Neural cell (in vitro differentiated cells): ENCODE results near the gene RNF44. TPM values are rescaled to one million over a fixed set of nuclear protein-coding genes. Genes with fewer than 3 reads are reported as not detected.

Experiments
- H2AFZ ChIP-seq: fragments of 200-600, 300-800 bp; sonication (generic), shearing (Covaris generic); 2 replicates; pipeline ENCODE4 v1.6.0; 2014; ENCODE audit warnings: low read depth, mild to moderate bottlenecking, antibody characterized with exemption, low read length, moderate library complexity
- H3F3A ChIP-seq: fragments of 200-600 bp; shearing (Covaris generic); 2 replicates; pipeline ENCODE4 v1.6.1; 2016; ENCODE audit warnings: mild to moderate bottlenecking, moderate library complexity, mixed read lengths, antibody characterized with exemption, low read length; ENCODE audit not compliant: insufficient read depth, poor library complexity, severe bottlenecking
- H3K27ac ChIP-seq: fragments of 200-600, 300-800 bp; sonication (generic), shearing (Covaris generic); 2 replicates; pipeline ENCODE4 v1.5.1; 2014; ENCODE audit warnings: mild to moderate bottlenecking, low read length, moderate library complexity
- H3K27me3 ChIP-seq: fragments of 300-800, 200-600 bp; sonication (generic), shearing (Covaris generic); 2 replicates; pipeline ENCODE4 v1.6.0; 2014; ENCODE audit warnings: mild to moderate bottlenecking, low read depth, low read length, moderate library complexity; ENCODE audit not compliant: insufficient read depth
- H3K36me3 ChIP-seq: fragments of 300-800, 200-600 bp; sonication (generic), shearing (Covaris generic); 2 replicates; pipeline ENCODE4 v1.5.1; 2014; ENCODE audit warnings: mild to moderate bottlenecking, antibody characterized with exemption, low read length, moderate library complexity; ENCODE audit not compliant: insufficient read depth
- H3K4me2 ChIP-seq: fragments of 300-800, 200-600 bp; sonication (generic), shearing (Covaris generic); 2 replicates; pipeline ENCODE4 v1.6.0; 2014; ENCODE audit warnings: mild to moderate bottlenecking, low read length
- H3K4me3 ChIP-seq: fragments of 300-800, 200-600 bp; sonication (generic), shearing (Covaris generic); 2 replicates; pipeline ENCODE4 v1.5.1; 2014; ENCODE audit warnings: mild to moderate bottlenecking, low read length, moderate library complexity
- H3K79me2 ChIP-seq: fragments of 200-600 bp; shearing (Covaris generic); replicated peaks from 2 replicates; pipeline ENCODE4 v1.6.0; 2014; ENCODE audit warnings: mild to moderate bottlenecking, low read length, moderate library complexity; ENCODE audit not compliant: insufficient read depth
- H3K9ac ChIP-seq: fragments of 300-800, 200-600 bp; sonication (generic), shearing (Covaris generic); 2 replicates; pipeline ENCODE4 v1.6.1; 2016; ENCODE audit warnings: mild to moderate bottlenecking, low read length, mixed read lengths
- H3K9me2 ChIP-seq: fragments of 200-600 bp; shearing (Covaris generic); 2 replicates; pipeline ENCODE4 v1.6.1; 2016; ENCODE audit warnings: mild to moderate bottlenecking, low read length, mixed read lengths; ENCODE audit not compliant: insufficient read depth
- H3K9me3 ChIP-seq: fragments of 200-600, 300-800 bp; sonication (generic), shearing (Covaris generic); 2 replicates; pipeline ENCODE4 v1.6.1; 2016; ENCODE audit warnings: mild to moderate bottlenecking, mixed run types, low read length, moderate library complexity, mixed read lengths
- H4K20me1 ChIP-seq: fragments of 200-600 bp; shearing (Covaris generic); 2 replicates; pipeline ENCODE4 v1.6.1; 2016; ENCODE audit warnings: mild to moderate bottlenecking, mixed run types; ENCODE audit not compliant: insufficient read depth
- EP300 ChIP-seq: fragments of 450-650 bp; conservative IDR thresholded peaks from 2 replicates; pipeline ENCODE4 v1.6.1; 2014; ENCODE audit warnings: antibody characterized with exemption, mild to moderate bottlenecking, moderate library complexity; ENCODE audit not compliant: poor library complexity, severe bottlenecking
- EZH2 ChIP-seq: fragments of 200-600, 300-800 bp; shearing (Covaris generic), sonication (generic); IDR thresholded peaks from 2 replicates; pipeline ENCODE4 v1.6.1; 2014; ENCODE audit warnings: antibody characterized with exemption, low read length, borderline replicate concordance, mild to moderate bottlenecking; ENCODE audit not compliant: insufficient read depth, poor library complexity, severe bottlenecking
- MXI1 ChIP-seq: fragments of 450-650 bp; conservative IDR thresholded peaks from 2 replicates; pipeline ENCODE4 v1.6.1; 2014; ENCODE audit warnings: antibody characterized with exemption, mild to moderate bottlenecking; ENCODE audit not compliant: poor library complexity, severe bottlenecking
- POLR2AphosphoS5 ChIP-seq: IDR thresholded peaks from 2 replicates; pipeline ENCODE4 v1.6.1; 2012
- RAD21 ChIP-seq: fragments of 450-650 bp; conservative IDR thresholded peaks from 2 replicates; pipeline ENCODE4 v1.6.1; 2014; ENCODE audit warnings: antibody characterized with exemption, mild to moderate bottlenecking, moderate library complexity
- SMC3 ChIP-seq: fragments of 450-650 bp; conservative IDR thresholded peaks from 2 replicates; pipeline ENCODE4 v1.6.1; 2014; ENCODE audit warnings: antibody characterized with exemption, mild to moderate bottlenecking, moderate library complexity; ENCODE audit not compliant: poor library complexity
- TAF1 ChIP-seq: IDR thresholded peaks from 2 replicates; pipeline ENCODE4 v1.6.1; 2012; ENCODE audit warnings: low read depth
- polyA plus RNA-seq: library from polyadenylated mRNA; depleted of rRNA; stranded (reverse); fragments of >200 nt; gene quantifications from 2 replicates; pipeline ENCODE4 v1.2.3, GENCODE V29; 2014
- TF ChIP-seq, protein P1 (sequence below): fragments of 450-650 bp; IDR thresholded peaks from 2 replicates; pipeline ENCODE4 v1.5.1; 2014; ENCODE audit warnings: antibody characterized with exemption, mild to moderate bottlenecking, moderate library complexity; ENCODE audit not compliant: poor library complexity, severe bottlenecking

RNF44 gene
- polyA plus RNA-seq, 1 donor from 2014 or later, result 22.2 TPM

DNA sequence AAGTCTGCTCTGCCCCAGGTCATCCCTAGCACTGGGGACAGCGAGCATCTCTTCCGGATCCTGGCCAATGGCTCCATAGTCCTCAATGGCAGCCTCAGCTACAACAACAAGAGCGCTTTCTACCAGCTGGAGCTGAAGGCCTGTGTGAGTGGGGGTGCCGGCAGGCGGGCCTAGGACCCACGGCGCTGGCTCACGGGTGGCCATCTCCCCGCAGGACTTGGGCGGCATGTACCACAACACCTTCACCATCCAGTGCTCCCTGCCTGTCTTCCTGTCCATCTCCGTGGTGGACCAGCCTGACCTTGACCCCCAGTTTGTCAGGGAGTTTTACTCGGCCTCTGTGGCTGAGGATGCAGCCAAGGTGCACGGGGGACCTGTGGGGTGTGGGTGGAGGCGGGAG is 37.9 kb upstream of the RNF44 start:
- TF ChIP-seq SMC3 (no peak), MXI1 (no peak), TAF1 (no peak), POLR2AphosphoS5 (no peak), RAD21 (no peak), EZH2 (no peak), EP300 (no peak)
- TF ChIP-seq, protein P1, sequence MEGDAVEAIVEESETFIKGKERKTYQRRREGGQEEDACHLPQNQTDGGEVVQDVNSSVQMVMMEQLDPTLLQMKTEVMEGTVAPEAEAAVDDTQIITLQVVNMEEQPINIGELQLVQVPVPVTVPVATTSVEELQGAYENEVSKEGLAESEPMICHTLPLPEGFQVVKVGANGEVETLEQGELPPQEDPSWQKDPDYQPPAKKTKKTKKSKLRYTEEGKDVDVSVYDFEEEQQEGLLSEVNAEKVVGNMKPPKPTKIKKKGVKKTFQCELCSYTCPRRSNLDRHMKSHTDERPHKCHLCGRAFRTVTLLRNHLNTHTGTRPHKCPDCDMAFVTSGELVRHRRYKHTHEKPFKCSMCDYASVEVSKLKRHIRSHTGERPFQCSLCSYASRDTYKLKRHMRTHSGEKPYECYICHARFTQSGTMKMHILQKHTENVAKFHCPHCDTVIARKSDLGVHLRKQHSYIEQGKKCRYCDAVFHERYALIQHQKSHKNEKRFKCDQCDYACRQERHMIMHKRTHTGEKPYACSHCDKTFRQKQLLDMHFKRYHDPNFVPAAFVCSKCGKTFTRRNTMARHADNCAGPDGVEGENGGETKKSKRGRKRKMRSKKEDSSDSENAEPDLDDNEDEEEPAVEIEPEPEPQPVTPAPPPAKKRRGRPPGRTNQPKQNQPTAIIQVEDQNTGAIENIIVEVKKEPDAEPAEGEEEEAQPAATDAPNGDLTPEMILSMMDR, result no peak
- no peaks in the 10 kb centered on the region for H4K20me1 ChIP-seq
- H3K9ac ChIP-seq, result no peak overlapping the region
- H3K36me3 ChIP-seq, result no peaks in the 10 kb centered on the region
- no peaks in the 10 kb centered on the region for H3K9me2 ChIP-seq
- H2AFZ ChIP-seq, result no peak overlapping the region
- no peak overlapping the region for H3K4me2 ChIP-seq
- no peaks in the 10 kb centered on the region for H3K9me3 ChIP-seq
- H3K27ac ChIP-seq, result no peak overlapping the region
- no peaks in the 10 kb centered on the region for H3K79me2 ChIP-seq
- no peaks in the 10 kb centered on the region for H3F3A ChIP-seq
- no peak overlapping the region for H3K4me3 ChIP-seq
- no peaks in the 10 kb centered on the region for H3K27me3 ChIP-seq

- Histone ChIP-seq H4K20me1 (no peaks in the 10 kb centered on the region), H3K9me3 (no peaks in the 10 kb centered on the region), H3K9ac (no peak overlapping the region), H2AFZ (no peak overlapping the region), H3K9me2 (no peaks in the 10 kb centered on the region), H3K79me2 (no peaks in the 10 kb centered on the region), H3K27me3 (no peaks in the 10 kb centered on the region), H3K27ac (no peak overlapping the region), H3K4me3 (no peak overlapping the region), H3K36me3 (no peaks in the 10 kb centered on the region), H3F3A (no peaks in the 10 kb centered on the region), H3K4me2 (no peak overlapping the region)
- TF ChIP-seq SMC3 (peak; percentile 40), MXI1 (no peak)
Measured at GRCh38 chr5:176574297-176574591, 37.0 kb upstream of the RNF44 start.

DNA sequence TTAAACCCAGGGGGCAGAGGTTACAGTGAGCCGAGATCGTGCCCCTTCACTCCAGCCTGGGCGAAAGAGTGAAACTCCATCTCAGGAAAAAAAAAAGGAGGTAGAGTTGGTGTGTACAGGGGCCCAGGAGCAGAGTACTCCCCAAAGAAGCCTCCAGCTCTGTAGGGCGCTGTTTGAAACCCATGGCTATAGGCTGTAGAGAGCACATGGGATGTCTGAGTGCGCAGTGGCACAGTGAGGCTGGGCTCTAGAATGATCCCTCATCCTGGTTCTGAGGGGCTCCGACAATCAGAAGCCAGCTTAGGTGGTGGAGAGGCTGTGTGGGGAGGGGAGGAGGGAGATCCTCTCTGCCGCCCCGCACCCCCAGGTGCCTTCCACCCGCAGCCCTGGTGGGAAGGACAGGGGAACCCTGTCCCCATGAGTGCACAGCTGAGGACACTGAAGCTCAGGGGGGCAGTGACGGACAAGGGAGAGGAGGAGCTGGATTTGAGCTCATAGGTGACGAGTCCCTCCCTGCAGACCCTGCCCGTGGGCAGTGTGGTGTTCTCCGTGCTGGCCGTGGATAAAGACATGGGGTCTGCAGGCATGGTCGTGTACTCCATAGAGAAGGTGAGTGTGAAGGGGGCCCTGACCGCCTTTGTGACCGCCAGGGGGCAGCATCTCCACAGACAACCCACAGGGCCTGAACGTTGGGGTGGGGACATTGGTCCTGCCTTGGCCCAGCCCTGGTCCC is 36.5 kb upstream of the RNF44 start:
- H4K20me1 ChIP-seq, result no peaks in the 10 kb centered on the region
- no peaks in the 10 kb centered on the region for H3K79me2 ChIP-seq
- no peaks in the 10 kb centered on the region for H3K9me2 ChIP-seq
- no peaks in the 10 kb centered on the region for H3K9me3 ChIP-seq
- H3K27ac ChIP-seq, result no peak overlapping the region
- H3K9ac ChIP-seq, result no peak overlapping the region
- H2AFZ ChIP-seq, result no peak overlapping the region
- H3K4me2 ChIP-seq, result no peak overlapping the region
- H3K27me3 ChIP-seq, result no peaks in the 10 kb centered on the region
- H3K36me3 ChIP-seq, result no peaks in the 10 kb centered on the region
- no peaks in the 10 kb centered on the region for H3F3A ChIP-seq
- H3K4me3 ChIP-seq, result no peak overlapping the region
- TF ChIP-seq, protein P1, result peak; percentile 58
- TF ChIP-seq SMC3 (peak; percentile 62), RAD21 (peak; percentile 48), EP300 (no peak), POLR2AphosphoS5 (no peak)
